GM19324 (cell line): ENCODE results near the gene HDDC3.

Experiments used
- ATAC-seq: cut with Tn5 transposase; IDR thresholded peaks from one replicate; pipeline ENCODE4 v1.9.1; 2021; ENCODE audit warnings: mild to moderate bottlenecking, moderate library complexity; ENCODE audit not compliant: unreplicated experiment, low FRiP score

HDDC3 gene

GRCh38 chr15:90881181-90881977, 51.0 kb downstream of the HDDC3 start:
- ATAC-seq: no peak

- no peak for ATAC-seq
Observed at GRCh38 chr15:90880381-90881145, 51.8 kb downstream of the HDDC3 start.
